NCI-H82 treated with DMSO at 0.1 percent for 48 hours (cell line): ENCODE results near the gene ACSM2B.
"Not testable (repeated sequence)": the region's sequence is repeated elsewhere in the genome, so short reads cannot be mapped to it uniquely, and the experiment has no call there.

Experiments used
- DNase-seq: peaks from one replicate; lab custom pipeline; 2025; ENCODE audit not compliant: unreplicated experiment; lab: John Stamatoyannopoulos, UW

Gene ACSM2B

DNA sequence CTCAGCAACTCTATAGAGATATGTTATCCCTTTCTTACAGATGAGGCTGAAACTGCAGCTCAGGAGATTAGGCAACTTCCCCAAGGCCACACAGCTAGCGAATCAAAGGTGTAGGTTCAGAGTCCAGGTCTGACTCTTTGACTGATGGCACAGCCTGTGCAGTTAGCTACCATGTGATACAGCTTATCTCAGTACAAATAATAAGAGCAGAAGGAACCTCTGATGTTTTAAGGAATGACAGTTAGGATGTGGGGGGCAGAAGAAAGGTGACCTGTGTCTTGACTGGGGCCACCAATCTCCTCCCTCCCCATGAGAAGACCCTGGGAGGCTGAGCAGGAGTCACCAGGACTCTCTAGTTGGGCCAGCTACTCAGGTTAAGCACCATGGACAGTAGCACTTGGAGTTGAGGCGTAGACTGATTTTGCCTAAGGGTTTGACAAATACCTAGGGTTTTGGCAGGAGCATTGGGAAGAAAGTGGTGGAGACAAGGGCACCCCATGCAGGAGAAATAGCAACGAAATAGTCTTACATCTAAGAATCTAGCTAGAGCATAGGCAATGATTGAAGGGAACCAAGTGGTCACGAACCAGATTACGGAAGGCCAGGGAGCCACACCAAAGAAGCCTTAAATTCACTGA lies 22.8 kb upstream of the ACSM2B start:
- no peak for DNase-seq

DNA sequence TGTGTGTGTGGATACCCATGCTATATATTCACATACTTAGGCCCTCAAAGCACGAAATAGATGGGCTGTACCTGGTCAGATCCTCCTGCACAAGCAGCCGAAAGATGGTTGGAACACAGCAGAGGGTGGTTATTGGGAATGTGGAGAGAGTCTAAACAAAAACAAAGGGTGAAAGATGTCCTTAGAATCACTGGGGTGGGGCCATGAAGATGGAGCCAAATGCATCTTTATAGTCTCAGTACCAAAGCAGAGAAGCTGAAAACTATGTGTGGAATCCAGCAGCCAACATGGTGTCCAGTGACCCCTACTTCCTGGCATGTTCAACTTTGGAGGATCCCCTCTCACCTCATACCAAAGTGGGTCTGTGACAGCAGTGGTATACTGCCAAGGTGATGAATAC lies 19.5 kb upstream of the ACSM2B start:
- not testable (repeated sequence) for DNase-seq

DNA sequence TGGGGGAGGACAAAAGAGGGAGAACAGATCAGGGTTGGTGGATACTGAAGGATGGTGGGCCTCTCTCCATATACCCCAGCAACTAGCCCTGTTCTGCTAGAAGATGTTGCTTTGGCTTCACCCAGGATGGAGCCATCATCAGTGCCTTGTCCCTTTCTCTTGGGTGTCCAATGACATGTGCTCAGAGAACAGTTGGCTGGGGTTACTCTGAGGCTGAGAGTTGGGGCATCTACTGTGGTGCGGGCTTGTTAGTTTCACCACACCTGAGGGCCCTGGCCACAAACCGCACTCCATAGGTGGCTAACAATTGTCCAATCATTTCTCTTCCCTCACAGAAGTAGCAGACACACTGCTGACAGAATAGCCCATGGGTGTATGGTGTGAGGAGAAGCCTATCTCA lies 18.9 kb upstream of the ACSM2B start:
- not testable (repeated sequence) for DNase-seq

DNA sequence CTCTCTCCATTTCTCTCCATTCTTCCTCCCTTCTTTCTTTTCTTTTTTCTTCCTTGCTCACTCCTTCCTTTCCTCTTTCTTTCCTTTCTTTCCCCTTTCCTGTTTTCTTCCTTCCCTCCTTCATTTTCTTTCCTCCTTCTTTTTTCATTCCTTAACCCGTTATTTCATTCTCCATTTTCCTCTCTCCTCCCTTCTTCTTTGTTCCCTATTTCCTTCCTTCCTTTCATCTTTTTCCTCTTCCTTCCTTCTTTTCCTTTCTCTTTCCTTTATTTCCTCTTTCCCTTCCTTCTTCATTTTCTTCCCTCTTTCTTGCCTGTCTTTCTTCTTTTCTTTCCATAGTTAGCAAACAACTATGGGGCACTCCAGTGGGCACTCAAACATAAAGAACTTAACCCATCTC lies 16.6 kb upstream of the ACSM2B start:
- DNase-seq: not testable (repeated sequence)

DNA sequence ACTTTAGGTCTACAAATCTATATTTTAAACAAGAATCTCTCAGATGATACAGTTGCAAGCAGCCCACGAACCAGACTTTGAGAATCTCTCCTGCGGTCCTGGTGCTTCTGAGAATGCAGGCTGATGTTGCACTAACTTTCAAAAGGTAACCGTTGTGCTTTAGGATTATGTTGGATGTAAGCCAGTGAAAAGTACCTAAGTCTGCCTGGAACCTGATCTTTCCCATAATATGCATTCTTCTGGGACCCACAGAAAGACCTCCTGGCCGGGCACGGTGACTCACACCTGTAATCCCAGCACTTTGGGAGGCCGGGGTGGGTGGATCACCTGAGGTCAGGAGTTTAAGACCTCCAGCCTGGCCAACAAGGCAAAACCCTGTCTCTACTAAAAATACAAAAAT lies 13.3 kb upstream of the ACSM2B start:
- not testable (repeated sequence) for DNase-seq

DNA sequence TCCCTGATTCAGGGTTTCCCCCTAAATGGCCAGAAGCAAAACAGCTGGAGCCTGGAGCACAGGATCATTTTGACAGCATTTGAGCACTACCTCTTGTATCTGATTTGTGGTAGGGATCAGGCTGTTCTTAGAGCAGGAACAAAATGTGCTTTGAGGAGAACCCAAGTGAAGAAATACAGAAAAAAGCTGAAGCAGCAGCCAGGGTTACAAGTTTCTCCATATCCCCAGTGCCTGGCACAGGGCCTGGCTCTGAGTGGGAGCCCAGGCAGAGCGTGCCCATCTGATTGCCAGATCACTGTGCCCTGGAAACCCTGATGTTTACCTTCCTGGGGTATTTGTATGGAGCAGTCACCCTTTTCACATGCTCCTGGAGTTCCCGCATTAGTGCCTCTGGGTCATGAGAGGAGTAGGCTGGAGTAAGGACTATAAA lies 11.5 kb upstream of the ACSM2B start:
- not testable (repeated sequence) for DNase-seq

DNA sequence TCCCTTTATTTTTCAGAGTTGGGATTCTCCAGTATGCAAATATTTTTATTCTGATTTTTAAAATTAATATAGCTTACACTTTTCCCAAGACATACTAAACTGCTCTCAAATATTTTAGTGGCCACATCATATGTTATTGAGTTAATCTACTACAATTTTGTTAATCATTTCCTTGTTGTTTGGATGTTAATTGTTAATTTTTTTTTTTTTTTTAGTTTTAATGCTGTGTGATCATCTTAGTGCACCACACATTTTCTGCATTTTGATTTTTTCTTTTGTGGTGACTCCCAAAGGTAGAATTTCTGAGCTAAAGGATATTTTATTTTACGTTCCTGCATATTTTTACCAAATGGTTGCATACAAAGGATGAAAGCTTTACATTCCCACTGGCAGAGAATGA lies 10.5 kb upstream of the ACSM2B start:
- DNase-seq: not testable (repeated sequence)

DNA sequence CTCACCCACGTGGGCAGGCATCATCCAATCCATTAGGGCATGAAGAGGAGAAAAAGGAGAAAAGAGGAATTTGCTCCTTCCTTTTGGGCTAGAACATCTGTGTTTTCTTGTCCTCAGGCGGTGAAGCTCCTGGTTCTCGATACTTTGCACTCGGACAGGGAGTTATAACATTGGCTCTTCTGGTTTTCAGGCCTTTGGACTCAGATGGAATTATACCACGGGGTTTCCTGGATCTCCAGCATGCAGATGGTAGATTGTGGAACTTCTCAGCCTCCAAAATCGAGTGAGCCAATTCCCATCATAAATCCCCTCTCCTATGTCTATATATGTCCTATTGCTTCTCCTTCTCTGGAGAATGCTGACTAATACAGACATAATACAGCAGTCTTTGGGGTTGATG lies 9.9 kb upstream of the ACSM2B start:
- DNase-seq: not testable (repeated sequence)

DNA sequence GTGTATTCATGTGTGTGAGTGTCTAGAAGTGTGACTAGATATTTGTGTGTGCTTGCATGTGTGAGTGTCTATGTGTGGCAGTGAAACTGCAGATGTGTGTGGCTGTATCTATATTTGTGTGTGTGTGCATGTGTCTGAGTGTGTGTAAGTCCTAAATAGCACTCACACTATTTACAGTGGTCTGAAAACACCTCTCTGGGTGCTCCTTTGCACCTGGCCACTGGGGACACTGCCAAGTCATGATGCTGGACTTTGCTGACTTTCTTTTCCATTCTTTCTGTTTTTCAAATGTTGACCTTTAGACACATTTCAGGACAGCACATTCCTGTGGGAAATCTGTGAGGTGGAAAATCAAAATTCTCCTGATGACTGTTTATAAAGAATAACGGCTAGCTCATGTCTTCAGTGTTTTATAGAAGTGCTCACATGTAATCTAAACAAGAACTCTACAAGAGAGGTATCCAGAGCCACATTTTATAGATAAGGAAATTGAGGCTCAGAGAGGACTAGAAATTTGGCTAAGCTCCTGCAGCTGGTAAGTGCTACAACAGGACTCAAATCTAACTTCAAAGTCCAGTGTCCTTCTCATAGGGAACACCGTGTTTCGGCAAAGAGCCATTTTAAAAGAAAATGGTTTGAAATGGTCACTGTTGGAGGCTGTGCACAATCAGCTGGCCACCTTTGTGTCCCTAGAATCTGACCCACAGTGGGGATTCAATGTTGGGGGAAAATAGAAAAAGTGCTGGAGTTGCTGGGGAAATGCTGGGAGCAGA lies 4.5 kb upstream of the ACSM2B start:
- DNase-seq: not testable (repeated sequence)

DNA sequence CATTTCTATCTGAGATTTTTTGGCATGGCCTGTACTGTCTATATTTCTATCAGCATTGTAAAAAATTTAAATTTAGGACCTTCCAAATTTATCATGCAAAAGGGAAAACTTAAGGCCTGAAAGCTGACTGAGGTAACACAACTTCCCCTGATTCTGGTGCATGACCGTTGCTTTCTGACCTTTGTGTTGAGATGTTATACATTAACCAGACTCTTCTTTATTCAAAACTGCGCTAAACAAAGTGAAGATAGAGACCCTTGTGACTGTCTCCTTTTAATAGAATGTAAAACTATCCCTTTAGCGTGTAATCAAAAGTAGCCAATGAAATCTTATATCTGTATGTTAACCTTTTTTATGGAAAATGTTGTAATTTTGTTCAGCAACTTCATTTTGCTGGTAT lies 1.9 kb upstream of the ACSM2B start:
- DNase-seq: not testable (repeated sequence)

DNA sequence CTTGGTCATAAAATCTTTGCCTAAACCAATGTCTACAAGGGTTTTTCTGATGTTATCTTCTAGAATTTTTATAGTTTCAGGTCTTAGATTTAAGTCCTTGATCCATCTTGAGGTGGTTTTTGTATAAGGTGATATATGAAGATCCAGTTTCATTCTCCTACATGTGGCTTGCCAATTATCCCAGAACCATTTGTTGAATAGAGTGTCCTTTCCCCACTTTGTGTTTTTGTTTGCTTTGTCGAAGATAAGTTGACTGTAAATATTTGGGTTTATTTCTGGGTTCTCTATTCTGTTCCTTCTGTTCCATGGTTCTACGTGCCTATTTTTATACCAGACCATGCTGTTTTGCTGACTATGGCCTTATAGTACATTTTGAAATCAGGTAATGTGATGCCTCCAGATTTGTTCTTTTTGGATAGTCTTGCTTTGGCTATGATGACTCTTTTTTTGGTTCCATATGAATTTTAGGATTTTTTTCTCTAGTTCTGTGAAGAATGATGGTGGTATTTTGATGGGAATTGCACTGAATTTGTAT lies 7.0 kb downstream of the ACSM2B start:
- DNase-seq: not testable (repeated sequence)

DNA sequence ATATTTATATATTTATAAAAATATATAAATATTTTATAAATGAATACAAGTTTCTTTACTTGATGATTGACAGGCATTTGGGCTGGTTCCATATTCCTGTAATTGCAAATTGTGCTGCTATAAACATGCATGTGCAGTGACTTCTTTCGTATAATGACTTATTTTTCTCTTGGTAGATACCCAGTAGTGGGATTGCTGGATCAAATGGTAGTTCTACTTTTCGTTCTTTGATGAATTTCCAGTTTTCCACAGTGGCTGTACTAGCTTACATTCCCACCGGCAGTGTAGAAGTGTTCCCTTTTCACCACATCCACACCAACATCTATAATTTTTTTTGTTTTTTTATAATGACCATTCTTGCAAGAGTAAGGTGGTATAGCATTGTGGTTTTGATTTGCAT lies 7.8 kb downstream of the ACSM2B start:
- no peak for DNase-seq

DNA sequence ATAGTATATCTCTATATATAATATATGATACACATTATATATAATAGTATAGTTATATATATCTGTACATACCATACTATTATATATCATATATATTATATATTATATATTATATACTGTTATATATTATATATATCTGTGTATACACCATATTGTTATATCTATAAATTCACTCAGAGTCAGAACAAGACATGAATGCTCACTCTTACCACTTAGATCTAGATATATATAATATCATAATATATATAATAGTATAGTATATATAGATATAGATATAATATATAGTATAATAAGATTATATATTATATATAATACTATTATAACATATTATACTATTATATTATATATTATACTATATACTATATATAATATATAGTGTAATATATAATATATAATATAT lies 9.3 kb downstream of the ACSM2B start:
- DNase-seq: no peak

DNA sequence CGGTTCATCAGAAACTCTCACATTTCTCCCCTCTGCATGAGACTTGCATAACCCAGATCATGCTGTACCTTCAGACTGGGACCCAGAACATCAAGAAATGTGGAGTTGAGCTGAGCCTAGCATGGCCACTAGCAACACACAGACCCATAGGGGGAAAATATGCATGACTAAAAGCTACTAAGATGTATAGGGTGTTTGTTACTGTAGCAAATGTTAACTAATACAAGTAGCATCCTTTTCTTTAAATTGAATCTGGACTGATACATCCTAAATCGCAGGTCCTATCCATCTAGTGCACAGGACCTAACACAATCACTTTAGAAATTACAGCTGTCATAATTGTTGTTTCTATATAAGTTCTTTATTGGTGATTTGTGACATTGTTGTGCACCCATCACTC lies 10.8 kb downstream of the ACSM2B start:
- DNase-seq: not testable (repeated sequence)

DNA sequence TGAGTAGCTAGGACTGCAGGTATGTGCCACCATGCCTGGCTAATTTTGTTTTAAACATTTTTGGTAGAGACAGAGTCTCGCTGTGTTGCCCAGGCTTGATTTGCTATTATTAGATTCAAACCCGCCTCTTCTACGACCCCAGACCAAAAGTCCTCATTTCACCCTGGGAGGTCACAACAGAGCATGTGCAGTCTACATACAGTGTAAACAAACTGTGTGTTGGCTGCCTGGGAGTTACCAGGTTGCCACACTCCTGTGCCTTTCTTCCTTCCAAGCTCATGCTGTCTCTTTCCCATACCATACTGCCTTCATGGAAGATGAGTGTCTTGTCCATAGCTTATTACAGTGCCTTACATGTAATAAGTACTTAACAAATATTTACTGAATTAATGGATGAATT lies 11.9 kb downstream of the ACSM2B start:
- not testable (repeated sequence) for DNase-seq

DNA sequence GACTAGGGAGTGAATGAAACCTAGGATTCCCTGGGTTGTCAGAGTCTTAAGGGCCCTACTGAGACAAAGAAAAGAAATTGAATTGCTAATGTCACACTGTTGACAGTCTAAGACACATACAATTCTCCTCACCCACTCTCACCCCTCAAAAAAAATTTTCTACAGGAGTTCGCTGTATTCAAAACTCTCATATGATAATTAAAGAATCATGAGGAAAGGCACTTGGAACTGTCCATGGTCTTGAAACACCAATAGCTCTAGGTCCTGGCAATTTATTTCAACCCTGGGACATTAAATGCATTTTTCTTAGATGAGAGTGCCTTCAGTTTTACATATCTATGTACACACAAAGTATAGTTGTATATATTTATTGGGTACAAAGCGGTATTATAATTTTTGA lies 20.5 kb downstream of the ACSM2B start:
- not testable (repeated sequence) for DNase-seq

DNA sequence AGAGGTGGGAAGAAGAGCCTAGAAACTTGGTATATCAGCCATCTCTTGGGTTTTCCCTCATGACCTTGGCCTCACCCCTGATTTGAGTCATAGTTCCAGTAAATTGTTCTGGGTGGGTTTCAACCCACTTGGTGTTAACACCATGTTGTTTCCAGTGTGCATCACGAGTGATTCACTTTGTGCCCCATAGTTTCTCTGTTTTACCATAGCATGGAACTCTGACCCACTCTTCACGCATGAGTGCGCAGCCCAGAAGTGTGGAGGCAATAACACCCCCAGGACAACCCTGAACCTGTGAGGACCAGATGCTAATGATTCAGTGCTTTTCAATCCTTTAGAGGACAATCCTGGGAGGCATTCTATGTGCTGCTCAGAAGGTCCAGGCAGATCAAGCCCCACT lies 21.5 kb downstream of the ACSM2B start:
- not testable (repeated sequence) for DNase-seq

DNA sequence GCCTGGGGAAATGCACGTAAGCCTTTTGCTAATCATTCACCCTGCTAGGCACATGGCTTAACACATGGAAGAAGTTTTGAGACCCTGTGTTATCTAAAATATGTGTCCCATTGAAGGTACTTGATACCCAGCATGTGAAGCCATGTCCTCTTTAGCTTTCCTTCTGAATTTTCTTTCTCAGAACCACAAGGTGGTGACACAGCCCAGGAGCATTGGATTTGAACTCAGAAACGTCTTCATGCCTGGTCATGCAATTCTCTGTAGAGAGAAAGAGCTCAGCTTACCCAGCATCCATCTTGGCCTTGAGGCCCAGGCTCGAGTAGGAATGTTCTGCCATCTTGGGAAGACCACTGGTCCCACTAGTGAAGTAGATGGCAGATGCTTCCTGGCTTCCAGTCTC lies 22.7 kb downstream of the ACSM2B start:
- not testable (repeated sequence) for DNase-seq

DNA sequence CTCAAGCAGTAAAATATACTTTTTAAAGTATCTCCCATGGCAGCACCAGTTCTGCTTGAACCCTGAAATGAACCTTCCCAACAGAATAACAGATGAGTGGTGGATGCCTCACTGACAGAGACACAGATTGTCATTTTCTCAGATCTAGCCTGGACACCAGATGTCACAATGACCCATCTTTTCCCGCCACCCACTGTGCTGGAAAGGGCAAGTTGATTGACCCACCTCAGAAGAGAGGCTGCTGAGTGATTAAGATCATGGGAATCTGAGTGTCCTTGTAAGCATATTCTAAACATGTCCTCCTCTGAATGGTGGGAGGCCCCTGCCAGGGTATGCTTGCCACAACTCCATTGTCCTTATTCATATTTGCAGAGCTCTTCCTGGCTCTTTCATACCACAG lies 29.2 kb downstream of the ACSM2B start:
- DNase-seq: not testable (repeated sequence)

DNA sequence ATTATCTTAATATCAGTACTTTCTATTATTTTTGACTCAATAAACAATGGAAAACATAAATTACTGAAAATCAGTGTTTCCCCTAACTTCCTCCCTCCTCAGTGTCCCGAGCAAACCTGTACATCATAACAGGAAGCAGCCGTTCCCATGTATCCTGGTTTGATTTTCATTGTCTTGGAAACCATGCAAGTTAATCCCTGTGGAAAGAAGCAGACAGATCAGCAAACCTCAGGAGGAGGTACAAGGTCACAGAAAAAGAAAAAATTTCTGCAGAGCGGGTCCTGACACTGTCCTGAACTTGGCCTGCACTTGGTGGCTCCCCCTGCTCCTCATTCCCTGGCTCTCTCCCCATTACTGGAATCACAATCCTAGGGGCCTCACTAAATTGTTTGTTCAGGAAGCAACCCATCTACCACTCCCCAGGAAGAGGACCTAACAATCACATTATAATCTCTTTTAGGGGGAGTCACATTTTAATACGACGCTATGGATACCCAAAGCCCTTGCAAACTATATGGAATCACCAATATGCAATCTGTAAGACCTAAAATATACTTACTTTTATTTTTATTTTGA lies 29.8 kb downstream of the ACSM2B start:
- DNase-seq: not testable (repeated sequence)

DNA sequence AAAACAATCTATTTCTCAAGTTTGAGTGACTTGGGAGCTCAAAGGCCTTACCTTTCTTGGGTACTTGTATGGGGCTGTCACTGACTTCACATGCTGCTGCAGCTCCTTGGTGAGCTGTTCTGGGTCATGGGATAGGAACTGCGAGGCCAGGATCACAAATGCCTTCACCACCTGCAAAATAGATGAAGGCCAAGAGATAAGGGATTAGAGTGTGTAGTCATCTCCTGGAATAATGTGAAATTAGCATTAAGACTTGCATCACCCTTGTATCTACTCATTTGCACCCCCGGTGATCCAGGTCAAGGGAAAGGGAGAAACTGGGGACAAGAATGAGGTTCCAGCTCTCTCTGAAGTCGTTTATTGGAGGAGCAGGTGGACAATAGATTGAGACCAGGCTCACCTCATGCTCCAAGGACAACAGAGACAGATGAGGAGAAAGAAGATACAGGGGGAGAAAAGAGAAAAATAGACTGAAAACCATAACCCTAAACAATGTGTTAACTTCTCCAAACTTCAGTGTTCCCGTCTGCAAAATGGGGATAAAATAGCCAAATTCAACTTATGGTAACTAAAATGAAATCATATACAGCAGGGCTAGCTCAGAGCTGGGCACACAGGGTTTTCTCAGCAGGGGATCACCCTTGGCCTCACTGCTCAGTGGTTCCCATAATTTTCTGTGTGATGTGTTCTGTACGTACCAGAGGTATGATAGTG lies 35.4 kb downstream of the ACSM2B start:
- not testable (repeated sequence) for DNase-seq
